A673 (cell line): ENCODE results near the gene HMX3.

Experiments used
- EZH2 ChIP-seq: fragments of 200-600 bp; sonication (generic); IDR thresholded peaks from 2 replicates; pipeline ENCODE4 v1.6.1; 2017; ENCODE audit warnings: borderline replicate concordance, low read depth, mild to moderate bottlenecking, mixed read lengths, antibody characterized with exemption, low read length; ENCODE audit not compliant: poor library complexity, severe bottlenecking
- TF ChIP-seq, protein P1 (sequence below): fragments of 300-800, 200-600 bp; sonication (generic); conservative IDR thresholded peaks from 2 replicates; pipeline ENCODE4 v1.5.1; 2017; ENCODE audit warnings: low read depth, mild to moderate bottlenecking, antibody characterized with exemption, low read length, moderate library complexity, mixed read lengths

DNA sequence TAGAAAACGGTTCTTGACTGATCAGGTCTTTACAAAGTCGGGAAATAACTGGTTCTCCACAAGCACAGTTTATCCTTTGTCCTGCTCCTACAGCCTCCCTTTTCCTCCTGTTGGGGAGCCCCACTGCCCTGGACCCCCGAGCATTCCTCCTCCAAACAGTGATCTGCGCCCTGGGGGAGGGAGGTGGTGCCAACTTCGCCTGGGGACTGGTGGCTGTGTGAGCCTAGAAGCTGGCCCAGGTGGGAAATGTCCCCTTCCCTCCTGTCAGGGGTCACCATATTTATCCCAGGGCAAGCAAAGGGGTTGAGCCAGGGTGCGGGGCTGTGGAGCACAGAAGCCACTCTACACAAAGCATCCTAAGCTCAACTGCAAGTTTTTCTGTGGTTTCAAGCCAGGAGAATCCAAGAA lies 5.2 kb downstream of the HMX3 start:
- no peak for TF ChIP-seq EZH2
- TF ChIP-seq, protein P1, sequence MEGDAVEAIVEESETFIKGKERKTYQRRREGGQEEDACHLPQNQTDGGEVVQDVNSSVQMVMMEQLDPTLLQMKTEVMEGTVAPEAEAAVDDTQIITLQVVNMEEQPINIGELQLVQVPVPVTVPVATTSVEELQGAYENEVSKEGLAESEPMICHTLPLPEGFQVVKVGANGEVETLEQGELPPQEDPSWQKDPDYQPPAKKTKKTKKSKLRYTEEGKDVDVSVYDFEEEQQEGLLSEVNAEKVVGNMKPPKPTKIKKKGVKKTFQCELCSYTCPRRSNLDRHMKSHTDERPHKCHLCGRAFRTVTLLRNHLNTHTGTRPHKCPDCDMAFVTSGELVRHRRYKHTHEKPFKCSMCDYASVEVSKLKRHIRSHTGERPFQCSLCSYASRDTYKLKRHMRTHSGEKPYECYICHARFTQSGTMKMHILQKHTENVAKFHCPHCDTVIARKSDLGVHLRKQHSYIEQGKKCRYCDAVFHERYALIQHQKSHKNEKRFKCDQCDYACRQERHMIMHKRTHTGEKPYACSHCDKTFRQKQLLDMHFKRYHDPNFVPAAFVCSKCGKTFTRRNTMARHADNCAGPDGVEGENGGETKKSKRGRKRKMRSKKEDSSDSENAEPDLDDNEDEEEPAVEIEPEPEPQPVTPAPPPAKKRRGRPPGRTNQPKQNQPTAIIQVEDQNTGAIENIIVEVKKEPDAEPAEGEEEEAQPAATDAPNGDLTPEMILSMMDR = no peak
